Measurements from ENCODE around the gene AP1M1. TPM values are rescaled to one million over a fixed set of nuclear protein-coding genes. Genes with fewer than 3 reads are reported as not detected.
A peak's percentile ranks its signal among the peaks of the same experiment; 100 is the strongest.

Gene AP1M1
- total RNA-seq, 1 experiment from 2014 or later, result 98.0 TPM

- no peak overlapping the region for H3K4me3 Mint-ChIP-seq (ENCODE audit: unreplicated experiment)
- no peak overlapping the region for H3K27ac Mint-ChIP-seq (ENCODE audit: unreplicated experiment)
- H3K36me3 Mint-ChIP-seq (ENCODE audit: insufficient read depth, unreplicated experiment), result peaks cover 32% of the 10 kb centered on the region
- no peaks in the 10 kb centered on the region for H3K4me1 Mint-ChIP-seq (ENCODE audit: low read depth, unreplicated experiment)
- Histone ChIP-seq H3K9me3 (no peaks in the 10 kb centered on the region), H3K27me3 (replicated peaks; ENCODE audit: control insufficient read depth, insufficient read depth, low read length) (no peaks in the 10 kb centered on the region), H3K36me3 (ENCODE audit: control insufficient read depth, insufficient read depth, low read length) (peaks cover 3% of the 10 kb centered on the region), H3K4me1 (no peaks in the 10 kb centered on the region), H3K4me3 (ENCODE audit: low read depth, low read length) (no peak overlapping the region)
- ChIA-PET POLR2A (no interaction called here), CTCF (no interaction called here)
- no peaks in the 10 kb centered on the region for H3K27me3 Mint-ChIP-seq (ENCODE audit: insufficient read depth, unreplicated experiment)
- intact Hi-C loops (cut with micrococcal nuclease; ENCODE audit: unreplicated experiment), result no loop called here
- BruUV-seq (replicated peaks), result TSS peak; percentile 32
- no peak for DNase-seq
- TF ChIP-seq CTCF (IDR thresholded peaks at IDR 0.05; ENCODE audit: insufficient read depth in 1 of 2, low read depth in 1 of 2, low read length in 1 of 2, severe bottlenecking in 1 of 2, unreplicated experiment in 1 of 2), result no peak
- H3K9me3 Mint-ChIP-seq (ENCODE audit: unreplicated experiment), result no peaks in the 10 kb centered on the region
Measured at GRCh38 chr19:16234552-16235445, 37.1 kb downstream of the AP1M1 start.

GRCh38 chr19:16235811-16236652 lies 38.3 kb downstream of the AP1M1 start:
- no peaks in the 10 kb centered on the region for H3K27me3 Mint-ChIP-seq (ENCODE audit: insufficient read depth, unreplicated experiment)

More at GRCh38 chr19:16235811-16236652, 38.3 kb downstream of the AP1M1 start:
- peaks cover 25% of the 10 kb centered on the region for H3K36me3 Mint-ChIP-seq (ENCODE audit: insufficient read depth, unreplicated experiment)
- TF ChIP-seq CTCF (IDR thresholded peaks at IDR 0.05; ENCODE audit: insufficient read depth in 1 of 2, low read depth in 1 of 2, low read length in 1 of 2, severe bottlenecking in 1 of 2, unreplicated experiment in 1 of 2), result no peak
- ChIA-PET CTCF (no interaction called here), POLR2A (no interaction called here)
- Histone ChIP-seq H3K9me3 (no peaks in the 10 kb centered on the region), H3K27me3 (replicated peaks; ENCODE audit: control insufficient read depth, insufficient read depth, low read length) (no peaks in the 10 kb centered on the region), H3K4me3 (ENCODE audit: low read depth, low read length) (no peak overlapping the region), H3K4me1 (no peaks in the 10 kb centered on the region), H3K36me3 (ENCODE audit: control insufficient read depth, insufficient read depth, low read length) (peaks cover 3% of the 10 kb centered on the region)
- H3K27ac Mint-ChIP-seq (ENCODE audit: unreplicated experiment), result no peak overlapping the region
- DNase-seq, result no peak
- BruUV-seq (replicated peaks), result no TSS peak
- no peaks in the 10 kb centered on the region for H3K4me1 Mint-ChIP-seq (ENCODE audit: low read depth, unreplicated experiment)
- no peaks in the 10 kb centered on the region for H3K9me3 Mint-ChIP-seq (ENCODE audit: unreplicated experiment)
- no peak overlapping the region for H3K4me3 Mint-ChIP-seq (ENCODE audit: unreplicated experiment)
- intact Hi-C loops (cut with micrococcal nuclease; ENCODE audit: unreplicated experiment), result no loop called here
